ENCODE data around the gene HDDC3. TPM values are rescaled to one million over a fixed set of nuclear protein-coding genes. Genes with fewer than 3 reads are reported as not detected.

HDDC3 gene
- total RNA-seq, 1 experiment from 2014 or later, result 13.3 TPM

DNA sequence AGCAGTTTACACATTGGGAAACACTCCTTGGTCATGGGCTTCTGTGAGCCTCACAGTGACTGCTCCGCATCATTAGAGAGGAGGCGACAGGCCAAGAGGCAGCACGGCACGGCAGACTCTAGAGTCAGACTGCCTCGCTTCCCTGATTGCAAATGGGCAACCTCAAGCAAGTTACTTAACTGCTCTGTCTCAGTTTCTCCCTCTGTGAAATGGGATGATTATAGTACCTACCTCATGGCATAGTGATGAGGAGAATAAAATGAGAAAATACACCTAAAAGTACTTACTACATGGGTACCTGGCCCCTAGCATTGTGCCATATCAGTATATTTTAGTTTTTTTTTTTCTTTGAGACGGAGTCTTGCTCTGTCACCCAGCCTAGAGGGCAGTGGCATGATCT is 18.3 kb upstream of the HDDC3 start:
- Histone ChIP-seq H2AFZ (ENCODE audit: low read length) (no peak overlapping the region), H4K91ac (ENCODE audit: insufficient read length, low read depth, low read length) (no peak overlapping the region), H2BK5ac (ENCODE audit: insufficient read length, low read length) (no peak overlapping the region), H3K9ac (ENCODE audit: extremely low read depth, insufficient read length, low read length) (no peak overlapping the region), H2BK15ac (ENCODE audit: low read depth, low read length) (no peak overlapping the region), H3K14ac (ENCODE audit: insufficient read depth, low read length) (no peak overlapping the region), H2BK12ac (ENCODE audit: insufficient read length, low read depth, low read length) (no peak overlapping the region), H3K23me2 (ENCODE audit: insufficient read length, low read depth, low read length, poor library complexity, severe bottlenecking) (peaks cover 8% of the 10 kb centered on the region), H3K27ac (ENCODE audit: insufficient read length, low read depth, low read length) (no peak overlapping the region), H3K9me3 (ENCODE audit: control insufficient read depth, low read depth, low read length) (no peaks in the 10 kb centered on the region), H3K23ac (ENCODE audit: insufficient read length, low read depth, low read length) (no peak overlapping the region), H3K56ac (ENCODE audit: insufficient read length, low read depth, low read length) (no peak overlapping the region), H2BK20ac (ENCODE audit: low read depth, low read length, poor library complexity, severe bottlenecking) (no peak overlapping the region), H3K79me2 (ENCODE audit: insufficient read depth, low read length) (no peaks in the 10 kb centered on the region), H2BK120ac (ENCODE audit: low read depth, low read length, poor library complexity, severe bottlenecking) (no peak overlapping the region), H4K8ac (replicated peaks; ENCODE audit: insufficient read length, low read depth, low read length) (no peak overlapping the region), H2AK5ac (ENCODE audit: insufficient read length, low read length) (no peak overlapping the region), H3K4me1 (ENCODE audit: insufficient read depth, low read length) (no peaks in the 10 kb centered on the region), H3K4me2 (ENCODE audit: insufficient read depth, insufficient read length, low read length) (no peak overlapping the region), H4K5ac (ENCODE audit: insufficient read length, low read depth, low read length) (no peak overlapping the region), H3K79me1 (ENCODE audit: insufficient read depth, low read depth, low read length, poor library complexity, severe bottlenecking) (no peaks in the 10 kb centered on the region), H3K27me3 (ENCODE audit: insufficient read depth, low read length) (no peaks in the 10 kb centered on the region), H3K18ac (ENCODE audit: insufficient read length, low read depth, low read length) (no peak overlapping the region), H4K20me1 (ENCODE audit: control insufficient read depth, insufficient read depth, insufficient read length) (peaks cover 3% of the 10 kb centered on the region), H3T11ph (ENCODE audit: low read length) (no peak overlapping the region), H3K4ac (ENCODE audit: low read depth, low read length) (no peak overlapping the region)
- H3K4me1 Mint-ChIP-seq, result peaks cover 1% of the 10 kb centered on the region in 2 experiments
- no CpG with 5 or more reads among the region's 6 CpGs for WGBS (ENCODE audit: extremely low coverage, insufficient read length, low lambda C conversion rate)
- no peaks in the 10 kb centered on the region for H3K9me3 Mint-ChIP-seq
- no peak for DNase-seq
- TF ChIP-seq, protein P1, sequence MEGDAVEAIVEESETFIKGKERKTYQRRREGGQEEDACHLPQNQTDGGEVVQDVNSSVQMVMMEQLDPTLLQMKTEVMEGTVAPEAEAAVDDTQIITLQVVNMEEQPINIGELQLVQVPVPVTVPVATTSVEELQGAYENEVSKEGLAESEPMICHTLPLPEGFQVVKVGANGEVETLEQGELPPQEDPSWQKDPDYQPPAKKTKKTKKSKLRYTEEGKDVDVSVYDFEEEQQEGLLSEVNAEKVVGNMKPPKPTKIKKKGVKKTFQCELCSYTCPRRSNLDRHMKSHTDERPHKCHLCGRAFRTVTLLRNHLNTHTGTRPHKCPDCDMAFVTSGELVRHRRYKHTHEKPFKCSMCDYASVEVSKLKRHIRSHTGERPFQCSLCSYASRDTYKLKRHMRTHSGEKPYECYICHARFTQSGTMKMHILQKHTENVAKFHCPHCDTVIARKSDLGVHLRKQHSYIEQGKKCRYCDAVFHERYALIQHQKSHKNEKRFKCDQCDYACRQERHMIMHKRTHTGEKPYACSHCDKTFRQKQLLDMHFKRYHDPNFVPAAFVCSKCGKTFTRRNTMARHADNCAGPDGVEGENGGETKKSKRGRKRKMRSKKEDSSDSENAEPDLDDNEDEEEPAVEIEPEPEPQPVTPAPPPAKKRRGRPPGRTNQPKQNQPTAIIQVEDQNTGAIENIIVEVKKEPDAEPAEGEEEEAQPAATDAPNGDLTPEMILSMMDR (conservative IDR thresholded peaks at IDR 0.05), result no peak
- no peaks in the 10 kb centered on the region for H3K27me3 Mint-ChIP-seq (ENCODE audit: low read depth)
- no peak overlapping the region for H3K27ac Mint-ChIP-seq
- H3K36me3 Mint-ChIP-seq (ENCODE audit: insufficient read depth in 1 of 3, low read depth in 3 of 3), result peaks cover 27 to 76% (median 64%) of the 10 kb centered on the region in 3 experiments; a peak in 6 of 7 replicates
- no peak overlapping the region for H3K4me3 Mint-ChIP-seq
